ENCODE data around the gene DPP7.

- TF ChIP-seq REST (IDR thresholded peaks at IDR 0.05; ENCODE audit: insufficient read depth in 1 of 2, low read depth in 2 of 2, low read length in 2 of 2) (no peak), POLR2AphosphoS5 (IDR thresholded peaks at IDR 0.05; ENCODE audit: low read depth, low read length) (no peak), TAF1 (IDR thresholded peaks at IDR 0.05; ENCODE audit: borderline replicate concordance, insufficient read depth, low read length) (no peak)
Measured at GRCh38 chr9:137089232-137089947, 25.1 kb downstream of the DPP7 start.

Data from PFSK-1 (cell line).